NCI-H748 treated with DMSO at 0.1 percent for 48 hours (cell line): ENCODE results near the gene RUNX1.
"Not testable (repeated sequence)": the region's sequence is repeated elsewhere in the genome, so short reads cannot be mapped to it uniquely, and the experiment has no call there.

Experiments
- DNase-seq: peaks from one replicate; lab custom pipeline; 2025; lab: John Stamatoyannopoulos, UW

Gene RUNX1

DNA sequence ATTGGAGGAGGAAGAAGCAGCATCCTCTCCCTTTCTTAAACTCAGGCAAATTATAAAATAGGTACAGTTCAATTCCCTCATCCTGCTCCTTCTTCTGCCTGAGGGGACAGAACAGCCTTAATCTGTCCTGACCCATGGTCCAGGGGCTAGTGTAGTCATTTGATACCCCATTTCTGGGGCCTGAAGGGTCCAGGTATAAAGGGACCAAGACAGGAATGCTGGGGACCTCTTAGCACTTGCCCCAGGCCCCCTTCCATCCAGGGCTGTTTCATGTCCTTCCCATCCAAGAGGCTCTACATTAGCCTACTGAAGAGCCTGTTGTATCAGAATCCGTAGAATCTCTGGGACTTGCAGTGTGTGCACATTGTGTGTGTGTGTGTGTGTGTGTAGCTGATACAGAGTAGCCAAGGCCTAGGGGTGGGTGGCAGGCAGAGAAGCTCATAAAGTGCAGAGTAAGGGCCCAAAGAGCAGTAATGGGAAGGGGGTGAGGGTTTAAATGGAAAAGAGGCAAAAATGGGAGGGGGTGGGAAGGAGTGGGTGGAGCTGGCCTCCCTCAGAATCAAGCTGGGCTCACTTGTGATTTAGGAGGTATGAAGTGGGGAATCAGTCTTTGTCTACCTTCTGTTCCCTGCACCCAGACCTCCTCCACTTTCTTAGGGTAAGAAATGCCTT is 32.4 kb downstream of the RUNX1 start:
- no peak for DNase-seq

DNA sequence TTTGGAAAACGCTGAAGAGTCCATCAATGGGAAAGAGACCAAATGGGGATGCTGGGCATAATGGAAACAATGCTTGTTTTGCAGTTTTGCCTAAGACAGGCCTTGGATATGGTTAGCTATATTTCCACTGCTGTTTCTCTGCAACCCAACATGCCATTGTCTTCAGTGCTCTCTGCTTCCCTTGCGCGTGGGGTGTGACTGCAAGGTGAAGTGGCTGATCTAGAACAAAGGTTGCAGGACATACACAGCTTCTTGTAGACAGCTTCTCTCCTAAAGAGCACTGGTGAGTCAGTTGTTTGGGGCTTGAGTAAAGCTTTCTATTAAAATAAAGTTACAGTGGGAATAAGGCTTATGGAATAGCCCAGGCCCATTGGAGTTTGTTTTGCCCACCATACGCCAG is 33.0 kb downstream of the RUNX1 start:
- DNase-seq = no peak

DNA sequence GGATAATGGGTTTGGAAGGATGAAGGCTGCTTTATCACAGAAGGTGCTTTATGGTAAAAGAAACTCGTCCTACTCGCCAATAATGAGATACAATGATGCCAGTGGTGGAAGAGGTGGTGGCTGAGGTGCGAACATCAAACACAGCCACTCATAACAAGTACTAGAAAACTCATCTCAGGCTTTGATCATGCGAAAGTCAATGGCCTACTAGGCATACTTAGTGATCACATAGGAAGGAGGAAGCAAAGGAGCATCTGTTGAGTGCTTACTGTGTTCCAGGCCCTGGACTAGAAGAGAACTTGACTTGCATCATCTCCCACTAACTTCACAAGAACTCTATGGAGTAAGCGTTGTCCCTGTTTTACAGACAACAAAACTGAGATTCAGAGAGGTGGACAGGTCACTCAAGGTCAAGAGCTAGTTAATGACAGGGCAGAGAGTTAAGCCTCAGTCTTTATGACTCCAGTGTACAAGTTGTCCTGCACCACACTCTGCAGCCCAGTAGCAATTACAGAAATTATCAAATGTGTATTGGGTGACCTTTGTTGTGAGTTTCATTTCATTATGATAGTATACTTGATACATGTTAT is 33.6 kb downstream of the RUNX1 start:
- no peak for DNase-seq

DNA sequence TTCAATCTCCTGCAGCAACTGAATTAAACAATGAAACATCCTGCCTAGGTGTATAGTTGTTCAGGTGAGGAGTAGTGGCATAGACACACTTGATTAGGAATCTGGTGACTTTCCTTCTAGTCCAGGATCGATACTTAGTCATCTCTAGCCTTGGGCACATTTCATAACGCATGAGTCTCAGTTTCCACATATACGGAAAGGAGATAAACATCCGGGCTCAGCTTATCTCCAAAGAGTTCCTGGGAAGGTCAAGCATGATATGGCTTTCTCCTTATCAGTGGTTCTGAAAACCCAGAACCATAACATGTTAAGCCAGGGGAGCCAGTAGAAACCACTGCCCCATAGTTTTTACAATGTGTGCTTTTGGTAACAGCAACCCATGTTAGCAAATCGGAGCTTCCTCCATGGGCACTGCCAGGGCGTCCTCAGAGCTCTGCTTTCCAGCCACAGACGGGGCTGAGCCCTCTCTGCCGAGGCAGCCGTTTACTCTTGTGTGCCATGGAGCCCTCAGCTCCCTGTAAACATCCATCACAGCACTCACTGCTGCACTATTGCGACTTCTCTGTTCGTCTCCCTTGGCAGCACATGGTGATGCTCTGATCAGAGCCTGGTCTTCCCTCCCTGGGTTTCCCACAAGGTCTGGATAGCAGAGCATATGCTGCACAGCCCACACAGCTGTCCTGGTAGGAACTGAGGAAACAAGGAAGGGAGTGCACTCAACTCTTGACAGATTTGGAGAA is 34.6 kb downstream of the RUNX1 start:
- DNase-seq = no peak

DNA sequence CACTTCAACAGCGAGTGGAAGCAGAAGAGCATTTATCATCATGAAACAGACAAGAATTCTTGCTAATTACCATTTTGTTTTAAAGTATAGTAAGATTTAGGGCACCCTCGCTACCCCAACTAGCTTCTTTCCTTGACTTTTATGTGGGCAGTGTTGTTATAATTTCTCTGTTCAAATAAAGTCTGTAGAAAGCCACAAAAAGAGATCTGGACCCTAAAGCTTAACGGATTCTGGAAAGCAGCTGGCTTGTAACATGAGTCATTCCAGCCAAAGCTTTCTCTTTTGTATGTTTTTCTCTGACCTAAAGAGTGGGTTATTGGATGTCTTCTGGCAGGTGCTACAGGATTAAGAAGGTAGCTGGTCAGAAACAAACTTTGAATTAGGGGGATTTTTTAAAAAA is 37.4 kb downstream of the RUNX1 start:
- no peak for DNase-seq

- DNase-seq = no peak
Observed at GRCh38 chr21:35010447-35010846, 38.7 kb downstream of the RUNX1 start.

DNA sequence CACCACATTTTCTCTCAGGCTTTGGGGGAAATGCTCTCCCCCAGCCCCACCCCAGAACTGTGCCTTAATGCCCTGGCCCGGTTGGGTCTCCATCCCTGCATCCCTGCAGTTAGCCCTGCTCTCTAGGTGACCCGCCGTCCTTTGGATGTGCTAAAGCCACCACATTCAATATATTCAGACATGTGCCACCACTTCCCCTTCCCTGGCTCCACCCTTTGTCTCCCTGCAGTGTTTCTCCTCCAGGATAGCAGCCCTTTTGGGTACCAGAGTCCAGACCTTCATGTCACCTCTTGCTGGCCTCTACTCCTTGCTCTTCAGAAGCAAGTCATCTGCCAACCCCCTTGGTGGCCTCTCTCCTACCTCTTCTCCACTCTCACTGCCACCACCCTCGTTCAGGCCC is 41.8 kb downstream of the RUNX1 start:
- no peak for DNase-seq

GRCh38 chr21:35006771-35007170 is 42.3 kb downstream of the RUNX1 start:
- DNase-seq = no peak

GRCh38 chr21:35006248-35006647 is 42.9 kb downstream of the RUNX1 start:
- no peak for DNase-seq

GRCh38 chr21:35005560-35006224 is 43.4 kb downstream of the RUNX1 start:
- DNase-seq = no peak

DNA sequence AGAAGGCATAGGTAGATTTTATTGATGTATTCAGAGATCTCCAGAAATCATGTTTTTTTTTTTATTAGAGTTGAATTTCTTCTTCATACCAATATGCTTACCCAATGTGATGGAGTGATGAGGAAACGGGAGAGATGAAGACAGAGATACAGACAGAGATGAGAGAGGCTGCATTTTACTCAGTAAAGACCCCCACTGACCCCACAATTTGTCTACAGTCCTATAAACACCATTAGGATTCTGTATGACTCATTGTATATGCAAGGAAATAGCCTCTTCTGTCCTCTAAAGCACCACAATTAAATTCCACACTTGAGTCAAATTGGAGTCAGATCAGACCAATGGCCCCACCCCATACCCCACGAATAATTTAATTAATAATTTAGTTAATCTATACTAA is 44.0 kb downstream of the RUNX1 start:
- no peak for DNase-seq

GRCh38 chr21:35004314-35004713 is 44.8 kb downstream of the RUNX1 start:
- DNase-seq = no peak

- DNase-seq = no peak
Observed at GRCh38 chr21:35002879-35003722, 46.0 kb downstream of the RUNX1 start.

DNA sequence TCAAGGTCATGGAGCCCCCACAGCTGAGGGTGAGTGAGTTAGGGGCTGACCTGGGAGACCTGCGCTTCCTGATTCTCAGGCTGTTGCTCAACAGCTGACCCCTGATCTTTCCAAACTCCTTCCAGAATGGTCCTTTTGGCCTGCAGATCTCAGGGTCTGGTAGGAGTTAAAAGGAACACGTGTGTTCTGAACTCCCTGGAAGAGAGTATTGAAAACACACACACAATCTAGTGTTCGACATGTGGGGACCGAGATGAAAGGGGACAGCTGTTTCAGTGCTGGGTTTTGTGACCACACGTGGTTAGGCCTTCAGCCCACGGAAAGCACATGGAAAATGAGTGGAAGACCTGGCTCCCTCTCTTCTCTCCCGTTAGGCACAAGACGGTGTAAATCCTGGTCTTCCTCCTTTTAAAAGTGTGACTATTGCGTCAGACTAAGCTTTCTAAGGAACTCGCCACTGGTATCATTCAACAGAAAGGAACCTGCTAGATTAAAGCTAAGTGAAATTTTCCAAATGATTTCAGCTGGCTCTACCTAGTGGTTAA is 49.6 kb downstream of the RUNX1 start:
- DNase-seq = no peak

- no peak for DNase-seq
Observed at GRCh38 chr21:34998176-34998575, 50.9 kb downstream of the RUNX1 start.

- DNase-seq = no peak
Observed at GRCh38 chr21:34997294-34997693, 51.8 kb downstream of the RUNX1 start.

GRCh38 chr21:34996304-34997101 is 52.6 kb downstream of the RUNX1 start:
- DNase-seq = no peak

DNA sequence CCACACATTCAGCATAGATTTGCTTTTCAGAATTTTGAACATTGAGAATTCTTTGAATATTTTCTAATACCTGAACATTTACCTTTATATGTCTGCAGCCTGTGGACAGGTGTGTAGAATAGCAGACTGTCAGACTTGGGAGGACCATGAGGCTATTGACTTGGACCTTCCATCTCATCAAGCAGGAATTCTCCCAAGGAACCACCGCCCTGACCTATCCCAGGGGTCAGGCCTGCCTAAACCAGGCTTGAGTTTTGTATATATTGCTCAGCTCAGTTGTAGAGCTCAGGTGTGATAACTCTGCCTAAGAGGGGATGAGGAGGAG is 53.2 kb downstream of the RUNX1 start:
- no peak for DNase-seq

DNA sequence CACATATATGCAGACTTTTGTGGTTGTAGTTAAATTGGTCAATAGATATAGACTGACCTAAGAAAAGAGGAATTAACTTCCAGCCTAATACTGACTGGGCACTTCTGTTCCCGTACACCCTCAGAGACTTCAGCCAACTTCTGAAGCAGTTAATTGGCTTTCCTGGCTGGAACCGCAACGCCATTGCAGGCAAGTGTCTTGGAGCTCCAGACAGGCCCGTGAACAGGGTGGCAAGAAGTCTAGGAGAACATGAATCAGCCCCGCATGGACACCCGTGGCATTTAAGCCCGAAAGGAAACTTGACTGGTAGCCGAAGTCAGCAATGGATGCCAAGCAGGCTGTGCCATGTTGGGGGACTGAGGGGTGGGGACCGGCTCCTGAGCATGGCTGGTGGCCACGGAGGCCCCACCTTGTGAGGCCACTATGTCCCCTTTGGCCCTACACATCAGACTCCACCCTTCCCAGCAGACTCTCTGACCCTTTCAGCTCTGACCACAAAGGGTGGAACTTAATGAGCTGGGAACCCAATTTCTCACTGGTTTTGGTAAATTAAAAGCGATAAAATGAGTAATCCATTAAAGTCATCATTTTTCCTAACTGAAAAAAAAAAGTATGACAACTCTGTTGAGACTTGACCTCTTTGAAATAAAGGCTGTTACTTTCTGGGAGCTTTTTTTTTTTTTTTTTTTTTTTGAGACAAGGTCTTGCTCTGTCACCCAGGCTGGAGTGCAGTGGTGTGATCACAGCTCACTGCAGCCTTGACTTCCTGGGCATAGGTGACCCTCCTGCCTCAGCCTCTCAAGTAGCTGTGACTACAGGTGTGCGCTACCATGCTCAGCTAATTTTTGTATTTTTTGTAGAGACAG is 54.1 kb downstream of the RUNX1 start:
- DNase-seq = no peak

DNA sequence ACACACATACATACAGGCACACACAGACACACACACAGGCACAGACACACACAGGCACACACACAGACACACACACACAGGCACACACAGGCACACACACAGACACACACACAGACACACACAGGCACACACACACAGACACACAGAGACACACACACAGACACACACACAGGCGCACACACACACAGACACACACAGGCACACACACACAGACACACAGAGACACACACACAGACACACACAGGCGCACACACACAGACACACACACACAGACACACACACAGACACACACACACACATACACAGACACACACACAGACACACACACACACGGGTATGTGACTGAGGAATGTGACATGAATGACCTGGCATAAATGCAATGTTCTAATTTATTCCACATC is 55.6 kb downstream of the RUNX1 start:
- DNase-seq = not testable (repeated sequence)
